GM12878 (cell line): ENCODE results near the gene STK38. TPM values are rescaled to one million over a fixed set of nuclear protein-coding genes. Genes with fewer than 3 reads are reported as not detected.
A peak's percentile ranks its signal among the peaks of the same experiment; 100 is the strongest.

Source experiments
- ATAC-seq: fragments of 200-7000 bp; cut with Tn5 transposase; 3 replicates; pipeline ENCODE4 v1.9.1; 2020; ENCODE audit warnings: mild to moderate bottlenecking, moderate library complexity
- BruUV-seq: library from RNA; stranded (reverse); fragments of 400-500 nt; replicated peaks from 2 replicates; lab custom pipeline; 2021; lab: Mats Ljungman, UMichigan
- CTCF ChIA-PET: fragments of 300-600 bp; sonication (Branson Sonifier 250); formaldehyde crosslinking; extraction: SDS; loops from one replicate; lab custom pipeline; 2021; ENCODE audit warnings: inconsistent platforms; lab: Yijun Ruan, JAX
- POLR2A ChIA-PET: fragments of 350-600 bp; formaldehyde crosslinking; extraction: SDS; loops from one replicate; lab custom pipeline; 2021; ENCODE audit warnings: inconsistent platforms; lab: Charles Lee
- RAD21 ChIA-PET: fragments of 300-600 bp; sonication (Branson Sonifier 250); formaldehyde crosslinking; loops from one replicate; lab custom pipeline; 2023; ENCODE audit warnings: antibody characterized with exemption; ENCODE audit not compliant: unreplicated experiment; lab: Charles Lee
- SMC1A ChIA-PET: fragments of 300-600 bp; sonication (Branson Sonifier 250); formaldehyde crosslinking; loops from one replicate; lab custom pipeline; 2023; ENCODE audit not compliant: unreplicated experiment, uncharacterized antibody; lab: Charles Lee
- DNase-seq: peaks from one replicate; pipeline ENCODE4 v3.0.0-alpha.2; 2011; ENCODE audit warnings: low read depth, low spot score
- FAIRE-seq: peaks from 3 replicates; lab custom pipeline; 2011; peaks lifted over from hg19 to GRCh38; lab: Jason Lieb, UNC
- H2AFZ ChIP-seq: 2 replicates; pipeline ENCODE4 v1.6.0; 2011; ENCODE audit warnings: low read depth, low read length, control low read depth; ENCODE audit not compliant: control insufficient read depth
- H3K27ac ChIP-seq: 2 replicates; pipeline ENCODE4 v1.5.1; 2011; ENCODE audit warnings: control low read depth; ENCODE audit not compliant: control insufficient read depth, insufficient read depth
- H3K27me3 ChIP-seq, 2 experiments: replicated peaks in 1 of 2; 2 replicates each; pipeline versions ENCODE4 v1.6.0 to v1.6.1; 2011; ENCODE audit warnings: low read length in 1 of 2; ENCODE audit not compliant: control insufficient read depth in 2 of 2, insufficient read depth in 2 of 2
- H3K36me3 ChIP-seq, 2 experiments: 2 replicates each; pipeline ENCODE4 v1.5.1; 2011; ENCODE audit warnings: low read length in 1 of 2; ENCODE audit not compliant: control insufficient read depth in 2 of 2, insufficient read depth in 2 of 2
- H3K4me1 ChIP-seq: 2 replicates; pipeline ENCODE4 v1.6.1; 2011; ENCODE audit warnings: mild to moderate bottlenecking, low read length, moderate library complexity, mixed read lengths; ENCODE audit not compliant: control insufficient read depth, insufficient read depth
- H3K4me2 ChIP-seq: 2 replicates; pipeline ENCODE4 v1.6.0; 2011; ENCODE audit warnings: control low read depth; ENCODE audit not compliant: control insufficient read depth, insufficient read depth
- H3K4me3 ChIP-seq: fragments of 200-600 bp; sonication (generic); 2 replicates; pipeline ENCODE4 v1.5.1; 2016
- H3K79me2 ChIP-seq: 2 replicates; pipeline ENCODE4 v1.6.0; 2011; ENCODE audit warnings: low read length; ENCODE audit not compliant: control insufficient read depth, insufficient read depth
- H3K9ac ChIP-seq: 2 replicates; pipeline ENCODE4 v1.8.0; 2011; ENCODE audit warnings: low read length, control low read depth, mixed read lengths; ENCODE audit not compliant: control insufficient read depth, insufficient read depth
- H3K9me3 ChIP-seq: replicated peaks from 3 replicates; pipeline ENCODE4 v1.5.1; 2011; ENCODE audit warnings: mild to moderate bottlenecking, low read length; ENCODE audit not compliant: control insufficient read depth, insufficient read depth
- H4K20me1 ChIP-seq: 2 replicates; pipeline ENCODE4 v1.6.0; 2011; ENCODE audit not compliant: control insufficient read depth, insufficient read depth
- RUNX3 ChIP-seq: IDR thresholded peaks from 2 replicates; pipeline ENCODE4 v1.6.1; 2012; ENCODE audit warnings: low read length, inconsistent platforms
- WGBS: methylation state at CpG from one replicate; pipeline ENCODE4 v1.1.6; 2016; ENCODE audit warnings: low lambda C conversion rate; ENCODE audit not compliant: insufficient replicate concordance, insufficient coverage; ENCODE audit errors: missing lambda C conversion rate; 5-methylcytosine and 5-hydroxymethylcytosine counted together
- in situ Hi-C: fragments of 300-500 bp; cut with MboI; formaldehyde crosslinking; loops from 9 replicates; pipeline ENCODE4 v1.14.3; 2018; ENCODE audit warnings: mixed read lengths
- intact Hi-C: fragments of 100-400 bp; cut with micrococcal nuclease; formaldehyde crosslinking; loops from one replicate; pipeline ENCODE4 v1.14.2; 2022; ENCODE audit not compliant: unreplicated experiment
- polyA plus RNA-seq, 11 experiments: library from polyadenylated mRNA; depleted of rRNA in 4 of 11; unstranded in 6 of 11; stranded (reverse) in 5 of 11; fragments of >200 nt; fragmentation: Nextera tagmentation in 4 of 11; fragmentation: Illumina TruSeq in 1 of 11; extraction: Ambion mirVana in 4 of 11; extraction: Trizol in 1 of 11; gene quantifications; 1 replicate in 1 of 11; 2 replicates in 10 of 11; pipeline versions ENCODE4 v1.2.1 to v1.2.3, GENCODE V29; 2011 to 2016; ENCODE audit warnings: inconsistent platforms in 2 of 11, missing spikeins in 2 of 11, low read depth in 1 of 11
- total RNA-seq, 4 experiments: library from RNA; depleted of rRNA in 3 of 4; stranded (reverse); fragments of >200 nt in 3 of 4; fragmentation: Illumina TruSeq in 1 of 4; extraction: Trizol in 1 of 4; gene quantifications; 2 replicates each; pipeline versions ENCODE4 v1.2.1 to v1.2.3, GENCODE V29; 2013 to 2021
- TF ChIP-seq, protein P1 (sequence below): IDR thresholded peaks from 2 replicates; pipeline ENCODE4 v1.6.1; 2012; ENCODE audit warnings: improper control_type of control experiment, low read depth, low read length; ENCODE audit not compliant: insufficient replicate concordance

Gene STK38
- total and polyA plus RNA-seq, 10 of the 15 experiments (the other 5 are each of a cell fraction or from before 2014, with no cell fraction given), result 4.1 to 18.7 (median 13.6) TPM

DNA sequence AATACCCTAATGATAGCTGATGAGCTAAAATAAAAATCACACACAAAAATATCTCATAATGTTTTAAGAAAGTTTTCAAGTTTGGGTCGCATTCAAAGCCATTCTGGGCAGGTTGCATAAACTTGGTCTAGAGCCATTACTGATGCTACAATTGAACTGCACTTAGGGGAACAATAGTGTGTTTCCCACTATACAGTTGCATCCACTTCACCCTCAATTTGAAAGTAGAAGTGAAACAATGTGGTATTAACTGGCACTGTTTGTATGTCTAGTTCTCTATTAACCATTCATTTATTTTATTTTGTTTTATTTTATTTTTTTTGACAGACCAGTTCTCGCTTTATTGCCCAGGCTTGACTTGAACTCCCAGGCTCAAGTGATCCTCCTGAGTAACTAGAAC, 23.0 kb upstream of the STK38 start:
- in situ Hi-C loops, result no loop called here
- peak; percentile 88 for FAIRE-seq
- no peaks in the 10 kb centered on the region for H3K4me1 ChIP-seq
- SMC1A ChIA-PET, result interaction anchor here (1.3 to 1.9 kb wide), 3 partner anchors 10 to 205 kb away, joined by 3 to 6 read pairs (median 4); no protein-coding TSS in a partner anchor
- WGBS, result 14% methylated on average over 2 of the region's 2 CpGs
- no peak overlapping the region for H3K4me2 ChIP-seq
- no peak overlapping the region for H3K9ac ChIP-seq
- no peaks in the 10 kb centered on the region for H3K79me2 ChIP-seq
- H3K27me3 ChIP-seq, result no peaks in the 10 kb centered on the region
- no peak overlapping the region for H3K4me3 ChIP-seq
- TF ChIP-seq RUNX3, result 0 out of 2 replicates have a peak, but pooled peaks have one; percentile 15
- TF ChIP-seq, protein P1, sequence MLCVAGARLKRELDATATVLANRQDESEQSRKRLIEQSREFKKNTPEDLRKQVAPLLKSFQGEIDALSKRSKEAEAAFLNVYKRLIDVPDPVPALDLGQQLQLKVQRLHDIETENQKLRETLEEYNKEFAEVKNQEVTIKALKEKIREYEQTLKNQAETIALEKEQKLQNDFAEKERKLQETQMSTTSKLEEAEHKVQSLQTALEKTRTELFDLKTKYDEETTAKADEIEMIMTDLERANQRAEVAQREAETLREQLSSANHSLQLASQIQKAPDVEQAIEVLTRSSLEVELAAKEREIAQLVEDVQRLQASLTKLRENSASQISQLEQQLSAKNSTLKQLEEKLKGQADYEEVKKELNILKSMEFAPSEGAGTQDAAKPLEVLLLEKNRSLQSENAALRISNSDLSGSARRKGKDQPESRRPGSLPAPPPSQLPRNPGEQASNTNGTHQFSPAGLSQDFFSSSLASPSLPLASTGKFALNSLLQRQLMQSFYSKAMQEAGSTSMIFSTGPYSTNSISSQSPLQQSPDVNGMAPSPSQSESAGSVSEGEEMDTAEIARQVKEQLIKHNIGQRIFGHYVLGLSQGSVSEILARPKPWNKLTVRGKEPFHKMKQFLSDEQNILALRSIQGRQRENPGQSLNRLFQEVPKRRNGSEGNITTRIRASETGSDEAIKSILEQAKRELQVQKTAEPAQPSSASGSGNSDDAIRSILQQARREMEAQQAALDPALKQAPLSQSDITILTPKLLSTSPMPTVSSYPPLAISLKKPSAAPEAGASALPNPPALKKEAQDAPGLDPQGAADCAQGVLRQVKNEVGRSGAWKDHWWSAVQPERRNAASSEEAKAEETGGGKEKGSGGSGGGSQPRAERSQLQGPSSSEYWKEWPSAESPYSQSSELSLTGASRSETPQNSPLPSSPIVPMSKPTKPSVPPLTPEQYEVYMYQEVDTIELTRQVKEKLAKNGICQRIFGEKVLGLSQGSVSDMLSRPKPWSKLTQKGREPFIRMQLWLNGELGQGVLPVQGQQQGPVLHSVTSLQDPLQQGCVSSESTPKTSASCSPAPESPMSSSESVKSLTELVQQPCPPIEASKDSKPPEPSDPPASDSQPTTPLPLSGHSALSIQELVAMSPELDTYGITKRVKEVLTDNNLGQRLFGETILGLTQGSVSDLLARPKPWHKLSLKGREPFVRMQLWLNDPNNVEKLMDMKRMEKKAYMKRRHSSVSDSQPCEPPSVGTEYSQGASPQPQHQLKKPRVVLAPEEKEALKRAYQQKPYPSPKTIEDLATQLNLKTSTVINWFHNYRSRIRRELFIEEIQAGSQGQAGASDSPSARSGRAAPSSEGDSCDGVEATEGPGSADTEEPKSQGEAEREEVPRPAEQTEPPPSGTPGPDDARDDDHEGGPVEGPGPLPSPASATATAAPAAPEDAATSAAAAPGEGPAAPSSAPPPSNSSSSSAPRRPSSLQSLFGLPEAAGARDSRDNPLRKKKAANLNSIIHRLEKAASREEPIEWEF, result no peak
- RAD21 ChIA-PET, result interaction anchor here (2.0 kb wide), 1 partner anchor 9 kb away, joined by 7 read pairs; no protein-coding TSS in a partner anchor
- DNase-seq, result no peak
- H2AFZ ChIP-seq, result no peak overlapping the region
- CTCF ChIA-PET, result interaction anchor here (0.6 kb wide), 1 partner anchor 274 kb away, joined by 4 read pairs; no protein-coding TSS in a partner anchor
- BruUV-seq, result no TSS peak
- peak; percentile 94 for ATAC-seq
- H3K36me3 ChIP-seq, result no peaks in the 10 kb centered on the region
- POLR2A ChIA-PET, result interaction anchor here (2.5 kb wide), 1 partner anchor 10 kb away, joined by 7 read pairs; no protein-coding TSS in a partner anchor
- no peaks in the 10 kb centered on the region for H4K20me1 ChIP-seq
- H3K27ac ChIP-seq, result no peak overlapping the region
- intact Hi-C loops, result no loop called here
- H3K9me3 ChIP-seq, result no peaks in the 10 kb centered on the region
